ES-I3 (cell line): ENCODE measurements around the gene ZNF548.
A peak's percentile ranks its signal among the peaks of the same experiment; 100 is the strongest.

Experiments used
- H3K36me3 ChIP-seq: 2 replicates; pipeline ENCODE4 v1.6.1; 2013; ENCODE audit warnings: mild to moderate bottlenecking, low read length, control low read depth, moderate library complexity; ENCODE audit not compliant: insufficient read depth
- H3K4me1 ChIP-seq: 2 replicates; pipeline ENCODE4 v1.6.1; 2013; ENCODE audit warnings: mild to moderate bottlenecking, control low read depth, low read length; ENCODE audit not compliant: insufficient read depth
- H3K9ac ChIP-seq: 2 replicates; pipeline ENCODE4 v1.6.1; 2013; ENCODE audit warnings: low read depth, mild to moderate bottlenecking, low read length, moderate library complexity
- H3K9me3 ChIP-seq: 2 replicates; pipeline ENCODE4 v1.6.1; 2013; ENCODE audit warnings: mild to moderate bottlenecking, low read length, moderate library complexity; ENCODE audit not compliant: control insufficient read depth, insufficient read depth

Gene ZNF548

DNA sequence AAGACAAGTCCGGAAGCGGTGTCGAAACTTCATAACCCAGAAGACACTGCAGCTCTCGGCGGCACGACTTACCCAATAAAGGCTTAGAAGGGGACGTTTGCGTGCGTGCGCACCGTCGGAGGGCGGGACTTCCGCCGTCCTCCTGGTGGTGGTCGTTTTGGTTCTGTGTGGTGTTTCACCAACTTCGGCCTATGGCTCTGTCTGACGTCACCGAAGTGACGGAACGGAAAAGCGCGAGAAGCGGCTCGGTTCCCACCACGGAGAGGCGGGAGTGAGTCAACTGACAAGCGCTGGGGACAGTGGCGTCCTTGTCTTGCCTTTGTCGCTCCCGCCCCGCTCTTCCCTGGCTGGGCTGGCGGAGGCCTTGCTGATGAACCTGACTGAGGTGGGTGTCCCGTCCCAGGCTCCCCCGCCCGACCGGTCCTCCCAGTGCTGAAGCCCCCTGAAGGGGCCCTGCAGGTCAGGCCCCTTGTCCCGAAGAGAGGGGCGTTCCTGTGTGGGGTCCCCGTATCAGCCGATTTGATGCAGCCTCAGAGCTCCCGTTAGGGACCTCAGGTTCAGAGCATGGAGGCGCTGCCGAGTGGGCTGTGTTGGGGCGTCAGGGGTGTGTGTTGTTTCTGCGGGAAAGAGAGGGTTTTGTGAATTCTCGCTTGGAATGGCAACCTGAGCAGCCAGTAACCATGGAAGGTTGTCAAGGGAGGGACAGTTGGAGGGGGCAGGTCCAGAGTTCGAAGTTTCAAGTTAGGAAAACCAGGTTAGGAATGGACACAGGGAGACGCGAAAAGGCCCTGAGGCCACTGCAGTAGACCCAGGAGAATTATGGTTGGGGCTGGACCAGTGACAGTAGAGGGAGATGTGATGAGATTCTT lies at the start of gene ZNF548:
TSS of gene ZNF548 (plus strand) at position 125 of the 869 bp plus-strand sequence. CDS start at position 371, 246 bp downstream.
- Histone ChIP-seq H3K9ac (peak within 1 kb of the TSS; percentile 60), H3K36me3 (no peaks in the 10 kb centered on the region), H3K9me3 (no peaks in the 10 kb centered on the region), H3K4me1 (no peaks in the 10 kb centered on the region)

DNA sequence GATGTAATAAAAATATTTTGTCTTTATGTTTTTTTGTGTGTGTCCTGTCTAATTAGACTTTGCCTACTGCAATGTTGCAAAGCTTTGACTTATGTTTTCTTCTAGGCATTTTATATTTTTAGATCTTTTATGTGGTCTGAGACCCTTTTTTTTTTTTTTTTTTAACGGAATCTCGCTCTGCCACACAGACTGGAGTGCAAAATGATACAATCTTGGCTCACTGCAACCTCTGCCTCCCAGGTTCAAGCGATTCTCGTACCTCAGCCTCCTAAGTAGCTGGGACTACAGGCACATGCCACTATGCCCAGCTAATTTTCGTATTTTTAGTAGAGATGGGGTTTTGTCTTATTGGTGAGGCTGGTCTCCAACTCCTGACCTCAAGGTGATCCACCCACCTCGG lies 47.1 kb upstream of the ZNF548 start:
- Histone ChIP-seq H3K36me3 (no peaks in the 10 kb centered on the region), H3K9ac (no peak overlapping the region), H3K9me3 (no peaks in the 10 kb centered on the region), H3K4me1 (no peaks in the 10 kb centered on the region)

DNA sequence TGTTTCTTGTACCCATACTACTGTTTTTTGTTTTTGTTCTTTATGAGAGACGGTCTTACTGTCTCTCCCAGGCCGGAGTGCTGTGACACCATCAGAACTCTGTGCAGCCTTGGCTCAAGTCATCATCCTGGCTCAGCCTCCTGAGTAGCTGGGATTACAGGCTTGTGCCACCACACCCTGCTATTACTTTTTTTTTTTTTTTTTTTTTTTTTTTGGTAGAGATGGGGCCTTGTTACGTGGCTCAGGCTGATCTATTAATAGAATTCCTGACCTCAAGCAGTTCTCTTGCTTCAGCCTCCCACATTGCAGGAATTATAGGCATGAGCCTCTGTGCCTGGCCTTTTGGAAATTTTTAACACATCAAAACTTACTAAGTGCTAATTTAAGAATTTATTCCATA lies 41.5 kb upstream of the ZNF548 start:
- H3K9me3 ChIP-seq, result no peaks in the 10 kb centered on the region
- H3K9ac ChIP-seq, result no peak overlapping the region
- H3K4me1 ChIP-seq, result no peaks in the 10 kb centered on the region
- H3K36me3 ChIP-seq, result no peaks in the 10 kb centered on the region

DNA sequence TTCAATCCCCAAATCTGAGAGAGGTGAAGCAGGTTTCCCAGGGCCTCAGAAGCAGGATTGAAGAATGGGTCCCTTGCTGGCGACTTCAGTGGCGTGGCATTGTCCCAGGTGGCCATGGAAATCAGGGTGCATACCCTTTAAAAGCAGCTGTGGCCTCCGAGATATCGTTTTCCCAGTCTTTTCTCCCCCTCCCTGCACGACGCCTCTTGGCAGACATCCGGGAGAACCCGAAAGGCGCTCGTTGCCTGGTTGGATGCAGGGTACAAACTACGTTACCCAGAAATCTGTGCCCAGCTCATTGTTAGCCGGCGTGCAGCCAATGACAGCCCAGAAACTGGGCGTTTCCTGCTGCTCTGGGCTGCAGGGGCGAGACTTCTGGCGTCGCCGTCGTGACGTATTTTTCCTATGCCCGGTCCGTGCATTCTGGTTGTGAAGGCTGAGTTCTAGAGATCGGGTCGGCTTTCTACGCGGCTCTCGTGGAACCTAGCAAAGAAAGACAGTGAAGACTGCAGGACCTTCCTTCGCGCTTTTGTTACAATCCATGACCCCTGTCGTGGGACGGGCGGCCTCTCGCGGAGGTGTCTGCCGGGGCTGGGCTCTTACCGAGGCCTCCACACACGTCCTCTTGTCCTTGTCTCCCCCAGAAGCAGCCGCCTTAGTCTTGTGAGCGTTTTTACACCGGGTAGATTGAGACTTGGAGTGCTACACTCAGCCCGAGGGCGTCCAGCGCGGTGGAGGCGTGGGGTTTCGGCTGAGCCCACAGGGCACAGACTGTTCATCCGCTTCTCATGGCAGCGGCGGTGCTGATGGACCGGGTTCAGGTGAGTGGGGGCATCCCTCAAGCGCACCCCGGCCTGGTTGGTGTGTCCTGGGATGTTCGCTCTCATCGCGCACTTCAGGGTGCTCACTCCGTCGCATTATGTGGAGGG lies 38.5 kb upstream of the ZNF548 start, which contains the start of gene ZNF304:
TSS of gene ZNF304 (plus strand) at position 395 of the 929 bp plus-strand sequence. CDS start at position 789, 394 bp downstream.
- Histone ChIP-seq H3K4me1 (no peaks in the 10 kb centered on the region), H3K36me3 (peaks cover 4% of the 10 kb centered on the region), H3K9ac (peak within 1 kb of the TSS; percentile 90), H3K9me3 (no peaks in the 10 kb centered on the region)

DNA sequence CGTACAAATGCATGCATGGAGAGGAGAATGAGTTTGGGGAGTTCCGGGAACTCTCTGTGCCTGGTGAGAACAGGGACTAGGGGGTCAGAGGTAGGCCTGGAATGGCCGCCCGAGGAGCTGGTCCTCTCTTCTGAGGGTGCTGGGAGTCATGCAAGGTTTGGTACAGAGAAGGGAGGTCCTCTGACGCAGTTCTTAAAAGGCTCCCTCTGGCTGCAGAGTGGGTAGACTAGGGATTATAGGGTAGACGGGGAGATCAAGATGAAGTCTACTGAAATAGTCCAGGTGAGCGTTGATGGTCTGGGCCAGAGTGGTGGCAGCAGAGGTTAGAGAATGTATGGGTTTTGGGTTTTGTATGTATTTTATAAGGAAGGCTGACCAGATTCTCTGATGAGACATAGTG lies 37.8 kb upstream of the ZNF548 start:
- Histone ChIP-seq H3K9me3 (no peaks in the 10 kb centered on the region), H3K4me1 (no peaks in the 10 kb centered on the region), H3K36me3 (peaks cover 11% of the 10 kb centered on the region), H3K9ac (peak overlapping the region; percentile 90)

- Histone ChIP-seq H3K4me1 (no peaks in the 10 kb centered on the region), H3K9me3 (no peaks in the 10 kb centered on the region), H3K36me3 (peaks cover 19% of the 10 kb centered on the region), H3K9ac (no peak overlapping the region)
Measured at GRCh38 chr19:57355916-57356315, 33.7 kb upstream of the ZNF548 start.

DNA sequence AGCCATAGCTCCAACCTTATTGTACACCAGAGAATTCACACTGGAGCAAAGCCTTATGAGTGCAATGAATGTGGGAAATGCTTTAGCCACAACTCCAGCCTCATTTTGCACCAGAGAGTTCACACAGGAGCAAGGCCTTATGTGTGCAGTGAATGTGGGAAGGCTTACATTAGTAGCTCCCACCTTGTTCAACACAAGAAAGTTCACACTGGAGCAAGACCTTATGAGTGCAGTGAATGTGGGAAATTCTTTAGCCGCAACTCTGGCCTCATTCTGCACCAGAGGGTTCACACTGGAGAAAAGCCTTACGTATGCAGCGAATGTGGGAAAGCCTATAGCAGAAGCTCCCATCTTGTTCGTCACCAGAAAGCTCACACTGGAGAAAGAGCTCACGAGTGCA lies 32.2 kb upstream of the ZNF548 start:
- H3K4me1 ChIP-seq, result no peaks in the 10 kb centered on the region; the same call in 1 of the 2 replicates
- H3K36me3 ChIP-seq, result peaks cover 19% of the 10 kb centered on the region
- no peaks in the 10 kb centered on the region for H3K9me3 ChIP-seq
- H3K9ac ChIP-seq, result no peak overlapping the region

DNA sequence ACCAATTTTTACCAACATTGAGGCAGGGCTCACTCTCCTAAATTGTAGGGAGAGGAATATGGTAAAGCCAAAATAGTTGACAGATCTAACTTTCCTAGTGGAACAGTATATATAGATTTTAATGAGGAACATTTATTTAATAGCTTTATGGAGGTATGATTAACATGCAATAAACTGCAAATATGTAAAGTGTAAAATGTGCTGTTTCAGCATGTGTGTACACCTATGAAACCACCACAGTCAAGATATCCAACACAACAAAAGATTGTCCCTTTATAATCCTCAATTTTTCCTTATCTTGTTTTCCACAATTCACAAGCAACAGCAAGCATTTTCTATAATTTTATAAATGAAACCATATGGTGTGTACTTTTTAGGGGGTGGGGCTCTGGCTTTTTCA lies 30.4 kb upstream of the ZNF548 start:
- Histone ChIP-seq H3K4me1 (no peaks in the 10 kb centered on the region; the same call in 1 of the 2 replicates), H3K9me3 (no peaks in the 10 kb centered on the region), H3K36me3 (peaks cover 19% of the 10 kb centered on the region), H3K9ac (no peak overlapping the region)

- H3K9me3 ChIP-seq, result no peaks in the 10 kb centered on the region
- H3K4me1 ChIP-seq, result no peaks in the 10 kb centered on the region; the same call in 1 of the 2 replicates
- peaks cover 3% of the 10 kb centered on the region for H3K36me3 ChIP-seq
- H3K9ac ChIP-seq, result peak overlapping the region; percentile 57
Measured at GRCh38 chr19:57362419-57362818, 27.2 kb upstream of the ZNF548 start.

DNA sequence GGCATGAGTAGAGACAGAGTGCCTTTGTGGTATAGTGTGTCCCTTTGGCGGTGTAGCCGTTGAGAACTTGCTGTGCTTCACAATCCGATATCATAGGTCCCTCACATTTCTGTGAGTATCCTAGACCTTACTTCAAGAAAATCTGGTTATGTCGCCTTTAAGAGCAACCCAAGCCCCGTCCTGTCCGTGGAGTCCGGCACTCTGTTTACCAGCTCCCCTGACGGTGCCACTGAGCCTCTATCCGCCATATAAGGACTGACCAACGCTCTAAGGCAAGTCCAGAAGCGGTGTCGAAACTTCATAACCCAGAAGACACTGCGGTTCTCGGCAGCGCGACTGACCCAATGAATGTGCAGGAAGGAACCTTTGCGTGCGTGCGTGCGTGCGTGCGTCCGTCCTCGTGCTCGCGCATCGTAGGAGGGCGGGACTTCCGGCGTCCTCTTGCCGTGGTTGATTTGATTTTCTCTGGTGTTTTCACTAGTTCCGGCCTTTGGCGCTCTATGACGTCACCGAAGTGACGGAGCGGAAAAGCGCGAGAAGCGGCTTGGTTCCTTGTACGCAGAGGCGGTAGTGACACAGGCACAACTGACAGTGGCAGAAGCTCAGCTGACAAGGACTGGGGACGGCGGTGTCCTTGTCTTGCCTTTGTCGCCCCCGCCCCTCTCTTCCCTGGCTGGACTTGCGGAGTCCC lies 26.5 kb upstream of the ZNF548 start, which contains the start of the genes TRAPPC2B and ZNF547:
TSS of gene TRAPPC2B (plus strand) at position 555 of the 691 bp plus-strand sequence. CDS start 1,283 bp downstream, outside the sequence.
TSS of gene ZNF547 (plus strand) at position 555 of the 691 bp plus-strand sequence. CDS start 5,005 bp downstream, outside the sequence.
- Histone ChIP-seq H3K9ac (peak within 1 kb of the TSS; percentile 57), H3K4me1 (no peaks in the 10 kb centered on the region; the same call in 1 of the 2 replicates), H3K9me3 (no peaks in the 10 kb centered on the region), H3K36me3 (no peaks in the 10 kb centered on the region)

DNA sequence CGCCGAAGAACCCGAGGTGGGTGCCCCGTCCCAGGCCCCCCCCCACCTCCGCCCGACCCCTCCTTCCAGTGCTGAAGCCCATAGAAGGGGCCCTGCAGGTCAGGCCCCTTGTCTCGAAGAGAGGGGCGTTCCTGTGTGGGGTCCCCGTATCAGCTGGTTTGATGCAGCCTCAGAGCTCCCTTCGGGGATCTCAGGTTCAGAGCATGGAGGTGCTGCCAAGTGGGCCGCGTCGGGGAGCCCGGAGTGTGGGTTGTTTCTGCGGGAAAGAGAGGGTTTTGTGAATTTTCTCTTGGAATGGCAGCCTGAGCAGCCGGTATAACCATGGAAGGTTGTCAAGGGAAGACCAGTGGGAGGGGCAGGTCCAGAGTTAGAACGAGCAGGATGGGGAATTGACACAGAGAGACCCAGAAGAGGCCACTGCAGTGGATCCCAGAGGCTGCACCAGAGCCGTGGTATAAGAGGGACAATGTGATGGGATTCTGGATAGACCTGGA lies 25.9 kb upstream of the ZNF548 start:
- Histone ChIP-seq H3K4me1 (no peaks in the 10 kb centered on the region; the same call in 1 of the 2 replicates), H3K9ac (peak overlapping the region; percentile 57), H3K9me3 (no peaks in the 10 kb centered on the region), H3K36me3 (no peaks in the 10 kb centered on the region)

DNA sequence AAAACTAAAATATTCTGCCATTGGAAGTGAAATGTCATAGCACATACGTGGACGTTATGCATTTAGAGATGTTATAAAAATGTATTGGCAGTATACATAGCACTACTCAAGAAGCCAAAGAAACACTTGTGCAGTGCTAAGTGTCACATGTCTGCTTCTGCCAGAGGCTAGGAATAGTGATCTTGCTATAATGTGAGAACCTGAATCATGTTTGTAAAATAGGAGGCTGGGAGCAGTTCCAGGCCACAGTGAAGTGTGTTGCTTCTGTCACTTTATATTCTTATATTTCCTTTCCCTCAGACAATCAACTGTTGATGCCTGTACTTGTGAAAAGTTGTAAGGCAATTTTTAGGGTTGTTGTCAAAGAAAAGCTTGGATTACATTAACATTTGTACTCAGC lies 22.9 kb upstream of the ZNF548 start:
- Histone ChIP-seq H3K9ac (no peak overlapping the region), H3K4me1 (no peaks in the 10 kb centered on the region), H3K9me3 (no peaks in the 10 kb centered on the region), H3K36me3 (no peaks in the 10 kb centered on the region)

DNA sequence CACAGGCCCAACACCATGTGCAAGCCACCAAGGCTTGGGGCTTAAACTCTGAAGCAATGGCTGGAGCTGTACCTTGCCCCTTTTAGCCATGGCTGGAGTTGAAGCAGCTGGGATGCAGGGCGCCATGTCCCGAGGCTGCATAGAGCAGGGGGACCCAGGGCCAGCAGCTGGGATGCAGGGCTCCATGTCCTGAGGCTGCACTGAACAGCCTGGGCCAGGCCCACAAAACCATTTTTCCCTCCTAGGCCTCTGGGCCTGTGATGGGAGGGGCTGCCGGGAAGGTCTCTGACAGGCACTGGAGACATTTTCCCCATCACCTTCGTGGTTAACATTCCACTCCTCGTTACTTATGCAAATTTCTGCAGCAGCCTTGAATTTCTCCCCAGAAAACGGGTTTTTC lies 15.5 kb upstream of the ZNF548 start:
- H3K36me3 ChIP-seq, result peaks cover 8% of the 10 kb centered on the region; the same call in 1 of the 2 replicates
- no peaks in the 10 kb centered on the region; the same call in none of the 2 replicates for H3K9me3 ChIP-seq
- H3K4me1 ChIP-seq, result no peaks in the 10 kb centered on the region

More for the DNA sequence above, 15.5 kb upstream of the ZNF548 start:
- no peak overlapping the region for H3K9ac ChIP-seq
